Renal pelvis (tissue), 4 donors: ENCODE results near the gene ZNF557. TPM values are rescaled to one million over a fixed set of nuclear protein-coding genes. Genes with fewer than 3 reads are reported as not detected.

Experiments
- DNase-seq: peaks from one replicate; pipeline ENCODE4 v3.0.0-alpha.2; 2013
- polyA plus RNA-seq, 3 donors: library from polyadenylated mRNA; unstranded; fragments of 120-200 nt; gene quantifications; one replicate each; pipeline ENCODE4 v1.2.1, GENCODE V29; 2013; ENCODE audit not compliant: insufficient read length in 3 of 3

Gene ZNF557
- polyA plus RNA-seq, 3 donors, result 7.2 to 10.2 (median 9.6) TPM

GRCh38 chr19:7122701-7123100, 53.2 kb downstream of the ZNF557 start:
- DNase-seq, result no peak

GRCh38 chr19:7124782-7125181, 55.3 kb downstream of the ZNF557 start:
- no peak for DNase-seq

- DNase-seq, result no peak
Measured at GRCh38 chr19:7125221-7125620, 55.7 kb downstream of the ZNF557 start.

- no peak for DNase-seq
Measured at GRCh38 chr19:7126132-7126531, 56.6 kb downstream of the ZNF557 start.

- DNase-seq, result no peak
Measured at GRCh38 chr19:7130043-7130442, 60.5 kb downstream of the ZNF557 start.

- no peak for DNase-seq
Measured at GRCh38 chr19:7132054-7132453, 62.6 kb downstream of the ZNF557 start.

- no peak for DNase-seq
Measured at GRCh38 chr19:7137120-7137519, 67.6 kb downstream of the ZNF557 start.

Other genes with a start within 250 kb of the ZNF557 start
- under 1 TPM in 1 of 3 donors, not detected in 2; 0.16 TPM for gene ADGRE1, start 182.1 kb upstream of the ZNF557 start, polyA plus RNA-seq
- gene MBD3L2B, start 48.3 kb upstream of the ZNF557 start, polyA plus RNA-seq, result not detected
- not detected for gene MBD3L5, start 39.1 kb upstream of the ZNF557 start, polyA plus RNA-seq
- gene MBD3L4, start 29.5 kb upstream of the ZNF557 start, polyA plus RNA-seq, result not detected
- not detected for gene MBD3L2, start 20.4 kb upstream of the ZNF557 start, polyA plus RNA-seq
- gene MBD3L3, start 11.0 kb upstream of the ZNF557 start, polyA plus RNA-seq, result not detected
- 10 to 100 TPM; 25.0 to 37.6 (median 31.3) TPM for gene INSR, start 224.7 kb downstream of the ZNF557 start, polyA plus RNA-seq